Body of pancreas (tissue), 4 donors: ENCODE results near the gene KCNC3.

Source experiments
- POLR2A ChIP-seq, 3 donors: fragments of 450-650 bp; IDR thresholded peaks; one replicate each; pipeline ENCODE4 v1.6.1; 2016; ENCODE audit warnings: antibody characterized with exemption in 3 of 3, mild to moderate bottlenecking in 2 of 3
- TF ChIP-seq, protein P1 (sequence below), 7 experiments: fragments of 450-650 bp in 4 of 7; fragments of 200-600 bp in 3 of 7; sonication (generic) in 3 of 7; IDR thresholded peaks; one replicate each; pipeline ENCODE4 v1.5.1; 2016 to 2019; ENCODE audit warnings: antibody characterized with exemption in 7 of 7

DNA sequence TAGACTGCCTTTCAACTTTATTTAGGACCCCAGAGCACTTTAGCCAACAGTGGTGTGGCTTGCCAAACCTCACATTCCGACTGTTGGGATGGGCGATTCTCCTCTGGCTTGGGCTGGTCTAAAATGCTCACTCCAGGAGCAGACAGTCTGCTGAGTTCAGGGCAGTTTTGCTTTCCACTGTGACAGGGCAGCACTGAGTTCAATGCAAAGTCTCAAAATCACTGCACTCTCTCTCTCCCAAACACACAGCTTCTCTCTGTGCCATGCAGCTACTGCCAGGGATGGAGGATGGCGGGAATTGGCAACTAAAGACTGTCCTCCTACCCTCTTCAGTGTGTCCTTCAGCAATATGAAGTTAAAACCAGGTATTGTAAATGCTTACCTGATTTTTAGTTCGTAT lies 23.1 kb upstream of the KCNC3 start:
- TF ChIP-seq, protein P1, sequence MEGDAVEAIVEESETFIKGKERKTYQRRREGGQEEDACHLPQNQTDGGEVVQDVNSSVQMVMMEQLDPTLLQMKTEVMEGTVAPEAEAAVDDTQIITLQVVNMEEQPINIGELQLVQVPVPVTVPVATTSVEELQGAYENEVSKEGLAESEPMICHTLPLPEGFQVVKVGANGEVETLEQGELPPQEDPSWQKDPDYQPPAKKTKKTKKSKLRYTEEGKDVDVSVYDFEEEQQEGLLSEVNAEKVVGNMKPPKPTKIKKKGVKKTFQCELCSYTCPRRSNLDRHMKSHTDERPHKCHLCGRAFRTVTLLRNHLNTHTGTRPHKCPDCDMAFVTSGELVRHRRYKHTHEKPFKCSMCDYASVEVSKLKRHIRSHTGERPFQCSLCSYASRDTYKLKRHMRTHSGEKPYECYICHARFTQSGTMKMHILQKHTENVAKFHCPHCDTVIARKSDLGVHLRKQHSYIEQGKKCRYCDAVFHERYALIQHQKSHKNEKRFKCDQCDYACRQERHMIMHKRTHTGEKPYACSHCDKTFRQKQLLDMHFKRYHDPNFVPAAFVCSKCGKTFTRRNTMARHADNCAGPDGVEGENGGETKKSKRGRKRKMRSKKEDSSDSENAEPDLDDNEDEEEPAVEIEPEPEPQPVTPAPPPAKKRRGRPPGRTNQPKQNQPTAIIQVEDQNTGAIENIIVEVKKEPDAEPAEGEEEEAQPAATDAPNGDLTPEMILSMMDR (IDR thresholded peaks at IDR 0.05), result no peak
- TF ChIP-seq POLR2A (IDR thresholded peaks at IDR 0.05), result no peak
